Measurements from ENCODE around the gene SLIT1. TPM values are rescaled to one million over a fixed set of nuclear protein-coding genes. Genes with fewer than 3 reads are reported as not detected.

SLIT1 gene
- total RNA-seq, 1 experiment from 2014 or later: 0.41 TPM

DNA sequence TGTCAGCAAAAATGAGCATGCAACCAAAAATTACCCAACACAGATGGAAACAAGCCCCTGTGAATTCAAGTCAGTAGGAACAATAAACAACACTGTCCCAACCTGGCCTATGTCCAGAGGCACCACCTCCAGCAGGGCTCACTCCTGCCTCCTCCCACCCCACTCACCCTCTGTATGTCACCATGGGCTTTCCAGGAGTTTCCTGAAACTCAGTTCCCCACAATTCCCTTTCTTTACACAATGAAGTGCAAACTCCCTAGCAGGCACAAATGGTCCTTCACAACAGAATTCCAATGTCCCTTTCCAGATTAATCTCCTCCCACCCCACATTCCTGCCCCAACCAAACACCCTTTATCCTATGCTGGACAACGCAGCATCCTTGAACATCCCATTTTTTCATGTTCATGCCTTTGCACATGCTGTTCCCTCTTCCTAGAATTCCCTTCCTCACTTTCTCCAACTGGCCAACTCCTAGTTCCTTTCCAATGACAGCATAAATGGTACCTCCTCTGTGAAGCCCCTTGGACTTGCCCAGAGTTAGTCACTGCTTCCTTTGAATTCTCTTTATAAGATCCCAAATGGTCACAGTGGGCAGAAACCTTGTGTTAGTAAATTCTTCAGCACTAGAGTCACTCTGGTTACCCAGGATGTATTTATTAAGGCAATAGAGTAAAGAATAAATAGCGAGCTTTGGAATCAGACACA is 157.5 kb downstream of the SLIT1 start:
- H3K27ac Mint-ChIP-seq (ENCODE audit: unreplicated experiment): no peak overlapping the region
- Histone ChIP-seq H3K9me3 (no peaks in the 10 kb centered on the region), H3K4me3 (ENCODE audit: low read depth, low read length) (no peak overlapping the region), H3K27me3 (replicated peaks; ENCODE audit: control insufficient read depth, insufficient read depth, low read length) (peaks cover 1% of the 10 kb centered on the region; the same call in 1 of the 2 replicates), H3K4me1 (peaks cover 8% of the 10 kb centered on the region), H3K36me3 (ENCODE audit: control insufficient read depth, insufficient read depth, low read length) (no peaks in the 10 kb centered on the region)
- POLR2A ChIA-PET: no interaction called here
- no peaks in the 10 kb centered on the region for H3K27me3 Mint-ChIP-seq (ENCODE audit: insufficient read depth, unreplicated experiment)
- H3K9me3 Mint-ChIP-seq (ENCODE audit: unreplicated experiment): no peaks in the 10 kb centered on the region
- H3K36me3 Mint-ChIP-seq (ENCODE audit: insufficient read depth, unreplicated experiment): no peaks in the 10 kb centered on the region
- H3K4me1 Mint-ChIP-seq (ENCODE audit: low read depth, unreplicated experiment): peaks cover 10% of the 10 kb centered on the region
- intact Hi-C loops (cut with micrococcal nuclease; ENCODE audit: unreplicated experiment): loop anchor here (5.0 kb wide), 1 partner anchor 261 kb away; no protein-coding TSS in a partner anchor
- no peak overlapping the region for H3K4me3 Mint-ChIP-seq (ENCODE audit: unreplicated experiment)
- no TSS peak for BruUV-seq (replicated peaks)
- DNase-seq: no peak
- TF ChIP-seq, protein P1, sequence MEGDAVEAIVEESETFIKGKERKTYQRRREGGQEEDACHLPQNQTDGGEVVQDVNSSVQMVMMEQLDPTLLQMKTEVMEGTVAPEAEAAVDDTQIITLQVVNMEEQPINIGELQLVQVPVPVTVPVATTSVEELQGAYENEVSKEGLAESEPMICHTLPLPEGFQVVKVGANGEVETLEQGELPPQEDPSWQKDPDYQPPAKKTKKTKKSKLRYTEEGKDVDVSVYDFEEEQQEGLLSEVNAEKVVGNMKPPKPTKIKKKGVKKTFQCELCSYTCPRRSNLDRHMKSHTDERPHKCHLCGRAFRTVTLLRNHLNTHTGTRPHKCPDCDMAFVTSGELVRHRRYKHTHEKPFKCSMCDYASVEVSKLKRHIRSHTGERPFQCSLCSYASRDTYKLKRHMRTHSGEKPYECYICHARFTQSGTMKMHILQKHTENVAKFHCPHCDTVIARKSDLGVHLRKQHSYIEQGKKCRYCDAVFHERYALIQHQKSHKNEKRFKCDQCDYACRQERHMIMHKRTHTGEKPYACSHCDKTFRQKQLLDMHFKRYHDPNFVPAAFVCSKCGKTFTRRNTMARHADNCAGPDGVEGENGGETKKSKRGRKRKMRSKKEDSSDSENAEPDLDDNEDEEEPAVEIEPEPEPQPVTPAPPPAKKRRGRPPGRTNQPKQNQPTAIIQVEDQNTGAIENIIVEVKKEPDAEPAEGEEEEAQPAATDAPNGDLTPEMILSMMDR (IDR thresholded peaks at IDR 0.05; ENCODE audit: insufficient read depth in 1 of 2, low read depth in 1 of 2, low read length in 1 of 2, severe bottlenecking in 1 of 2, unreplicated experiment in 1 of 2): no peak
- CTCF ChIA-PET: no interaction called here

GRCh38 chr10:97025613-97026242 is 160.0 kb downstream of the SLIT1 start:
- no peaks in the 10 kb centered on the region for H3K9me3 ChIP-seq
- Mint-ChIP-seq H3K27ac (ENCODE audit: unreplicated experiment) (no peak overlapping the region), H3K4me1 (ENCODE audit: low read depth, unreplicated experiment) (peaks cover 15% of the 10 kb centered on the region), H3K4me3 (ENCODE audit: unreplicated experiment) (no peak overlapping the region), H3K9me3 (ENCODE audit: unreplicated experiment) (no peaks in the 10 kb centered on the region), H3K27me3 (ENCODE audit: insufficient read depth, unreplicated experiment) (no peaks in the 10 kb centered on the region), H3K36me3 (ENCODE audit: insufficient read depth, unreplicated experiment) (no peaks in the 10 kb centered on the region)
- ChIA-PET CTCF (interaction anchor here (0.6 to 1.0 kb wide), 8 partner anchors 9 to 262 kb away, joined by 3 to 6 read pairs (median 4); no protein-coding TSS in a partner anchor), POLR2A (no interaction called here)
- intact Hi-C loops (cut with micrococcal nuclease; ENCODE audit: unreplicated experiment): loop anchor here (5.0 kb wide), 1 partner anchor 258 kb away; no protein-coding TSS in a partner anchor
- DNase-seq: peak in 1 of 2 experiments; percentile 36
- H3K4me1 ChIP-seq: peaks cover 8% of the 10 kb centered on the region
- TF ChIP-seq, protein P1 (IDR thresholded peaks at IDR 0.05; ENCODE audit: insufficient read depth in 1 of 2, low read depth in 1 of 2, low read length in 1 of 2, severe bottlenecking in 1 of 2, unreplicated experiment in 1 of 2): peak; percentile 46 to 58
- H3K4me3 ChIP-seq (ENCODE audit: low read depth, low read length): no peak overlapping the region
- no peaks in the 10 kb centered on the region for H3K36me3 ChIP-seq (ENCODE audit: control insufficient read depth, insufficient read depth, low read length)
- BruUV-seq (replicated peaks): no TSS peak
- H3K27me3 ChIP-seq (replicated peaks; ENCODE audit: control insufficient read depth, insufficient read depth, low read length): 0 out of 2 replicates have a peak, but pooled peaks cover 1% of the 10 kb centered on the region

All from Caco-2 (cell line).